Liver (tissue), 9 donors: Measurements from ENCODE around the gene FAM193A. TPM values are rescaled to one million over a fixed set of nuclear protein-coding genes. Genes with fewer than 3 reads are reported as not detected.

Experiments used
- DNase-seq: peaks from one replicate; pipeline ENCODE4 v3.0.0-alpha.2; 2017; ENCODE audit warnings: low spot score
- H3K27ac ChIP-seq, 2 donors: one replicate each; pipeline ENCODE4 v1.7.0; 2013; ENCODE audit warnings: inconsistent platforms in 2 of 2, low read length in 2 of 2, control low read depth in 1 of 2, low read depth in 1 of 2, mild to moderate bottlenecking in 1 of 2
- H3K27me3 ChIP-seq, 4 donors: one replicate each; pipeline versions ENCODE4 v1.6.1 to v1.7.0; 2013; ENCODE audit warnings: low read length in 3 of 4, inconsistent platforms in 1 of 4, mild to moderate bottlenecking in 1 of 4, moderate library complexity in 1 of 4; ENCODE audit not compliant: control insufficient read depth in 4 of 4, insufficient read depth in 4 of 4
- H3K36me3 ChIP-seq, 4 donors: one replicate each; pipeline versions ENCODE4 v1.6.1 to v1.7.0; 2013; ENCODE audit warnings: low read length in 3 of 4, mild to moderate bottlenecking in 3 of 4, low read depth in 1 of 4, moderate library complexity in 1 of 4; ENCODE audit not compliant: control insufficient read depth in 4 of 4, insufficient read depth in 3 of 4
- H3K4me1 ChIP-seq, 4 donors: one replicate each; pipeline versions ENCODE4 v1.6.1 to v1.7.0; 2013; ENCODE audit warnings: low read length in 3 of 4, mild to moderate bottlenecking in 3 of 4, moderate library complexity in 1 of 4; ENCODE audit not compliant: control insufficient read depth in 4 of 4, insufficient read depth in 4 of 4
- H3K4me3 ChIP-seq, 3 donors: one replicate each; pipeline versions ENCODE4 v1.6.1 to v1.7.0; 2013; ENCODE audit warnings: low read length in 3 of 3, control low read depth in 1 of 3, low read depth in 1 of 3, mild to moderate bottlenecking in 1 of 3
- H3K9ac ChIP-seq, 2 donors: one replicate each; pipeline ENCODE4 v1.7.0; 2013; ENCODE audit warnings: low read length in 2 of 2, mild to moderate bottlenecking in 2 of 2, moderate library complexity in 2 of 2, control low read depth in 1 of 2, low read depth in 1 of 2
- H3K9me3 ChIP-seq, 4 donors: one replicate each; pipeline versions ENCODE4 v1.6.1 to v1.7.0; 2013; ENCODE audit warnings: low read length in 3 of 4; ENCODE audit not compliant: control insufficient read depth in 4 of 4
- ATF3 ChIP-seq: IDR thresholded peaks from 2 replicates; pipeline ENCODE4 v1.6.1; 2016; ENCODE audit warnings: antibody characterized with exemption
- GABPA ChIP-seq, 2 donors: IDR thresholded peaks in 1 of 2; conservative IDR thresholded peaks in 1 of 2; 2 replicates each; pipeline ENCODE4 v1.6.1; 2016; ENCODE audit warnings: antibody characterized with exemption in 2 of 2, mild to moderate bottlenecking in 1 of 2, moderate library complexity in 1 of 2
- HNF4A ChIP-seq, 2 donors: conservative IDR thresholded peaks; 2 replicates each; pipeline ENCODE4 v1.6.1; 2016; ENCODE audit warnings: antibody characterized with exemption in 2 of 2, mild to moderate bottlenecking in 2 of 2
- HNF4G ChIP-seq: IDR thresholded peaks from 2 replicates; pipeline ENCODE4 v1.6.1; 2016; ENCODE audit warnings: antibody characterized with exemption
- RXRA ChIP-seq, 2 donors: IDR thresholded peaks; 2 replicates each; pipeline ENCODE4 v1.6.1; 2017 to 2018; ENCODE audit warnings: antibody characterized with exemption in 2 of 2, mild to moderate bottlenecking in 1 of 2
- SP1 ChIP-seq: IDR thresholded peaks from 2 replicates; pipeline ENCODE4 v1.6.1; 2018; ENCODE audit warnings: antibody characterized with exemption, mild to moderate bottlenecking
- YY1 ChIP-seq: IDR thresholded peaks from 2 replicates; pipeline ENCODE4 v1.6.1; 2016; ENCODE audit warnings: antibody characterized with exemption, mild to moderate bottlenecking
- WGBS: extraction: QIAGEN DNeasy Blood & Tissue Kit; methylation state at CpG from one replicate; pipeline ENCODE4 v1.1.7; 2013; 5-methylcytosine and 5-hydroxymethylcytosine counted together
- polyA plus RNA-seq, 2 donors: library from polyadenylated mRNA; stranded (reverse) in 1 of 2; unstranded in 1 of 2; fragments of 200-250 nt in 1 of 2; fragments of >200 nt in 1 of 2; fragmentation: Nextera tagmentation in 1 of 2; extraction: Ambion mirVana in 1 of 2; gene quantifications; one replicate each; pipeline versions ENCODE4 v1.2.1 to v1.2.3, GENCODE V29; 2013 to 2015
- total RNA-seq, 2 donors: library from RNA; depleted of rRNA; stranded (reverse); fragments of >200 nt; gene quantifications; one replicate each; pipeline ENCODE4 v1.2.3, GENCODE V29; 2014
- TF ChIP-seq, protein P1 (sequence below): IDR thresholded peaks from 2 replicates; pipeline ENCODE4 v1.6.1; 2016; ENCODE audit warnings: antibody characterized with exemption
- TF ChIP-seq, protein P2 (sequence below): IDR thresholded peaks from 2 replicates; pipeline ENCODE4 v1.6.1; 2016; ENCODE audit warnings: antibody characterized with exemption, mild to moderate bottlenecking
- donor health status: healthy.
- donor health status: healthy.
- donor health status: healthy.
- donor health status: healthy.
- donor health status: healthy.

The FAM193A gene
- total and polyA plus RNA-seq, 4 donors = 3.9 to 10.2 (median 7.0) TPM

DNA sequence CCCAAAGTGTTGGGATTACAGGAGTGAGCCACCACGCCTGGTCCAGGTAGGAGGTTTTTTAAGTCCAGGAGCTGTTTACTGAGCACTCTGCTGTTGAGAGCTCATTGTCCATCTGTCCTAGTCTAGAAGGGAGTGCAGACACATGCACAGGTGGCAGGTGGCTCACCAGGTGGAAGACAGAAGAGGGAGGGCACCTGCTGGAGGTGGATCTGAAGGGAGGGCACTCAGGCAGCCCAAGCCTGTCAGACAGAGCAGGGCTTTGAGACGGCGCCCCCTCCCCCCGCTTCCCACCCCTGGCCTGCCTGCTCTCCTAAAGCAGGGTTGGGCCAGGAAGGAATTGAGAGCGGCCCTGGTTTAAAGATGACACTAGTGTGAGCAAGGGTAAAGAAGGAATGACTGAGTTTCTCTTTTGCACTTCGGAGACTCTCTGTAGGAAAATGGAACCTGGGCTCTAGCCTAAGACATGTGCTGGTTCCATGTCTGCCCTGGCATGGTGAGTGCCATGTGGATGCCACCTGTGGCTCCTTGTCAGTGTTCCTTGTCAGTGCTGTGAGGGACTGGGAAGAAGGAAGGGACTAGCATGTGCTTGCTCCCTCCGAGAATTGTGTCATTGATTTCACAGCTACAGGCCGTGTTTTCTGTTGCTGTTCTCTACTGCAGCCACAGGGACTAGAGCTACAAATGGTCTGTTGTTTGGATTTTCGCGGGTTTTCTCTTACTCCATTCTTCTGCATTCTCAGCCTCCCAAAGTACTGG is 111.1 kb downstream of the FAM193A start:
- no peak overlapping the region for H3K4me3 ChIP-seq
- 94% methylated on average over 10 of the region's 10 CpGs for WGBS
- DNase-seq = no peak
- H3K27ac ChIP-seq = no peak overlapping the region
- no peak overlapping the region for H3K9ac ChIP-seq
- H3K36me3 ChIP-seq = peaks cover 17 to 50% (median 37%) of the 10 kb centered on the region in 4 donors
- no peaks in the 10 kb centered on the region for H3K27me3 ChIP-seq
- TF ChIP-seq, protein P1, sequence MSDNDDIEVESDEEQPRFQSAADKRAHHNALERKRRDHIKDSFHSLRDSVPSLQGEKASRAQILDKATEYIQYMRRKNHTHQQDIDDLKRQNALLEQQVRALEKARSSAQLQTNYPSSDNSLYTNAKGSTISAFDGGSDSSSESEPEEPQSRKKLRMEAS = no peak
- no peak for TF ChIP-seq SP1
- no peaks in the 10 kb centered on the region for H3K9me3 ChIP-seq
- no peaks in the 10 kb centered on the region for H3K4me1 ChIP-seq

DNA sequence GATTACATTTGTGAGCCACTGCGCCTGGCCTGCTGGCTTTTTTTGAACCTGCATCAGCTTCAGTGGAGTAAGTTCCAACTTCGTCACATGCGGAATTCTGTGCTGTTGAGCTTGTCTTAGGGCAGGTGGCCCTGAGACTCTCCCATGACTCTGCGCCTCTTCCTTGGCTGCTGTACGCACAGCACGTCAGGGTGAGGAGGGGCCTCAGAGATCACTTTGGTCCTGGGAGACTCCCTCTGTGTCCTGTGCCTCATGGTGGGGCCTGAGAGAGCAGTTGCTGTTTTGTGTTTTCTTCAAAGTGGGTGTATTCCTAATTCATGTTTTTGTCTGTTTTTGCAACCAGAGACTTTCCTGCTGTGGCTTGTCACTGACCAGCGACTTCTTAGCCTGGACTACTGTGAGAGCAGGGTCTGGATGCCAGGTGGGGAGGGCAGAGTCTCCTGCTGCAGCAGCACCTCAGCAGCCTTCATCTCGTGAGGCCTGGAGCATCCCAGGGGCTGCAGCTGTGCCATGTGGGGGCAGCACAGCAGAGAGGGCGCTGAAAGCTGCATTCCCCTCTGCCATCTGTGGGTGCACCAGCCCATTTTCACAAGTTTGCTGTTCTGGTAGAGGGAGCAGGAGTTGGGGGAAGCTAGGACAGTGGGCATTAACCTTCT is 111.8 kb downstream of the FAM193A start:
- H3K4me1 ChIP-seq = no peaks in the 10 kb centered on the region
- no peaks in the 10 kb centered on the region for H3K27me3 ChIP-seq
- H3K9ac ChIP-seq = no peak overlapping the region
- peaks cover 17 to 49% (median 35%) of the 10 kb centered on the region in 4 donors for H3K36me3 ChIP-seq
- TF ChIP-seq SP1 = no peak
- 97% methylated on average over 9 of the region's 9 CpGs for WGBS
- H3K9me3 ChIP-seq = no peaks in the 10 kb centered on the region
- no peak overlapping the region for H3K4me3 ChIP-seq
- DNase-seq = no peak
- no peak overlapping the region for H3K27ac ChIP-seq

DNA sequence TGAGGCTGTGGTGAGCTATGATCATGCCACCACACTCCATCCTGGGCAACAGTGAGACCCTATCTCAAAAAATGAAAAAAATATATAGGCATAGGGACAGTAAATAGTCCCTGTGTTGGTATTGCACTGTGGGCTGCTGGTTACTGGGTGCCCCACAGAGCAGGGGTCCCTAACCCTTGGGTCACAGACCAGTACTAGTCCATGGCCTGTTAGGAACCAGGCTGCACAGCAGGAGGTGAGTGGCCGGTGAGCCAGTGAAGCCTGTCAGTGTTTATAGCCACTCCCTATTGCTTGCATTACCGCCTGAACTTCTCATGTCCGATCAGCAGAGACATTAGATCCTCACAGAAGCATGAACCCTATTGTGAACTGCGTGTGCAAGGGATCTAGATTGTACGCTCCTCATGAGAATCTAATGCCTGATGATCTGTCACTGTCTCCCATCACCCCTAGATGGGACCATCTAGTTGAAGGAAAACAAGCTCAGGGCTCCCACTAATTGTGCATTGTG is 113.2 kb downstream of the FAM193A start:
- no peak for DNase-seq
- TF ChIP-seq HNF4G (no peak), RXRA (IDR thresholded peaks at IDR 0.05) (no peak), YY1 (no peak), HNF4A (conservative IDR thresholded peaks at IDR 0.05) (no peak)
- H3K27me3 ChIP-seq = no peaks in the 10 kb centered on the region
- no peak overlapping the region for H3K27ac ChIP-seq
- 97% methylated on average over 5 of the region's 5 CpGs for WGBS
- H3K36me3 ChIP-seq = peaks cover 17 to 40% (median 26%) of the 10 kb centered on the region in 4 donors
- H3K4me1 ChIP-seq = no peaks in the 10 kb centered on the region
- no peaks in the 10 kb centered on the region for H3K9me3 ChIP-seq
- no peak overlapping the region for H3K9ac ChIP-seq
- no peak overlapping the region for H3K4me3 ChIP-seq

GRCh38 chr4:2650276-2650675 is 113.8 kb downstream of the FAM193A start:
- TF ChIP-seq, protein P1 = no peak
- TF ChIP-seq ATF3 (no peak), GABPA (IDR thresholded peaks at IDR 0.05 in 1 of 2, conservative IDR thresholded peaks at IDR 0.05 in 1 of 2) (no peak), RXRA (IDR thresholded peaks at IDR 0.05) (no peak), YY1 (no peak)
- TF ChIP-seq, protein P2, sequence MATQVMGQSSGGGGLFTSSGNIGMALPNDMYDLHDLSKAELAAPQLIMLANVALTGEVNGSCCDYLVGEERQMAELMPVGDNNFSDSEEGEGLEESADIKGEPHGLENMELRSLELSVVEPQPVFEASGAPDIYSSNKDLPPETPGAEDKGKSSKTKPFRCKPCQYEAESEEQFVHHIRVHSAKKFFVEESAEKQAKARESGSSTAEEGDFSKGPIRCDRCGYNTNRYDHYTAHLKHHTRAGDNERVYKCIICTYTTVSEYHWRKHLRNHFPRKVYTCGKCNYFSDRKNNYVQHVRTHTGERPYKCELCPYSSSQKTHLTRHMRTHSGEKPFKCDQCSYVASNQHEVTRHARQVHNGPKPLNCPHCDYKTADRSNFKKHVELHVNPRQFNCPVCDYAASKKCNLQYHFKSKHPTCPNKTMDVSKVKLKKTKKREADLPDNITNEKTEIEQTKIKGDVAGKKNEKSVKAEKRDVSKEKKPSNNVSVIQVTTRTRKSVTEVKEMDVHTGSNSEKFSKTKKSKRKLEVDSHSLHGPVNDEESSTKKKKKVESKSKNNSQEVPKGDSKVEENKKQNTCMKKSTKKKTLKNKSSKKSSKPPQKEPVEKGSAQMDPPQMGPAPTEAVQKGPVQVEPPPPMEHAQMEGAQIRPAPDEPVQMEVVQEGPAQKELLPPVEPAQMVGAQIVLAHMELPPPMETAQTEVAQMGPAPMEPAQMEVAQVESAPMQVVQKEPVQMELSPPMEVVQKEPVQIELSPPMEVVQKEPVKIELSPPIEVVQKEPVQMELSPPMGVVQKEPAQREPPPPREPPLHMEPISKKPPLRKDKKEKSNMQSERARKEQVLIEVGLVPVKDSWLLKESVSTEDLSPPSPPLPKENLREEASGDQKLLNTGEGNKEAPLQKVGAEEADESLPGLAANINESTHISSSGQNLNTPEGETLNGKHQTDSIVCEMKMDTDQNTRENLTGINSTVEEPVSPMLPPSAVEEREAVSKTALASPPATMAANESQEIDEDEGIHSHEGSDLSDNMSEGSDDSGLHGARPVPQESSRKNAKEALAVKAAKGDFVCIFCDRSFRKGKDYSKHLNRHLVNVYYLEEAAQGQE = no peak
- no peak for DNase-seq
- Histone ChIP-seq H3K27me3 (no peaks in the 10 kb centered on the region), H3K36me3 (peaks cover 17 to 40% (median 24%) of the 10 kb centered on the region in 4 donors), H3K4me3 (no peak overlapping the region), H3K27ac (no peak overlapping the region), H3K9me3 (no peaks in the 10 kb centered on the region), H3K9ac (no peak overlapping the region), H3K4me1 (no peaks in the 10 kb centered on the region)
- WGBS = 97% methylated on average over 13 of the region's 13 CpGs
